ENCODE measurements around the gene ESR1.

GRCh38 chr6:151974061-151974617, 166.7 kb downstream of the ESR1 start:
- no peak for TF ChIP-seq CREM (CRISPR knock-in tag; IDR thresholded peaks at IDR 0.05)
- no peak for TF ChIP-seq CTCF (IDR thresholded peaks at IDR 0.05)
- TF ChIP-seq, protein P1, sequence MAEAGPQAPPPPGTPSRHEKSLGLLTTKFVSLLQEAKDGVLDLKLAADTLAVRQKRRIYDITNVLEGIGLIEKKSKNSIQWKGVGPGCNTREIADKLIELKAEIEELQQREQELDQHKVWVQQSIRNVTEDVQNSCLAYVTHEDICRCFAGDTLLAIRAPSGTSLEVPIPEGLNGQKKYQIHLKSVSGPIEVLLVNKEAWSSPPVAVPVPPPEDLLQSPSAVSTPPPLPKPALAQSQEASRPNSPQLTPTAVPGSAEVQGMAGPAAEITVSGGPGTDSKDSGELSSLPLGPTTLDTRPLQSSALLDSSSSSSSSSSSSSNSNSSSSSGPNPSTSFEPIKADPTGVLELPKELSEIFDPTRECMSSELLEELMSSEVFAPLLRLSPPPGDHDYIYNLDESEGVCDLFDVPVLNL (CRISPR knock-in tag; IDR thresholded peaks at IDR 0.05; ENCODE audit: borderline replicate concordance, low read depth), result no peak
- no peak for TF ChIP-seq IRF2 (CRISPR knock-in tag; IDR thresholded peaks at IDR 0.05; ENCODE audit: borderline replicate concordance, low read depth)
- TF ChIP-seq SP1 (CRISPR knock-in tag; conservative IDR thresholded peaks at IDR 0.05), result no peak
- TF ChIP-seq JAZF1 (CRISPR knock-in tag; IDR thresholded peaks at IDR 0.05), result no peak
- TF ChIP-seq RELA (CRISPR knock-in tag; IDR thresholded peaks at IDR 0.05; ENCODE audit: borderline replicate concordance), result no peak
